H9 (cell line): ENCODE results near the gene WEE1. TPM values are rescaled to one million over a fixed set of nuclear protein-coding genes. Genes with fewer than 3 reads are reported as not detected.

Experiments used
- DNase-seq: peaks from one replicate; pipeline ENCODE4 v3.0.0-alpha.2; 2017
- H2AFZ ChIP-seq: one replicate; pipeline ENCODE4 v1.6.1; 2013; ENCODE audit warnings: mild to moderate bottlenecking, low read length, control low read depth, moderate library complexity
- H2AK5ac ChIP-seq: 2 replicates; pipeline ENCODE4 v1.6.1; 2013; ENCODE audit warnings: low read length, control low read depth, mixed read lengths; ENCODE audit not compliant: insufficient read length
- H2BK120ac ChIP-seq: one replicate; pipeline ENCODE4 v1.6.1; 2013; ENCODE audit warnings: low read depth, mild to moderate bottlenecking, low read length, control low read depth, inconsistent platforms; ENCODE audit not compliant: poor library complexity, severe bottlenecking
- H2BK12ac ChIP-seq: 2 replicates; pipeline ENCODE4 v1.6.1; 2013; ENCODE audit warnings: low read length, control low read depth, mixed read lengths, low read depth; ENCODE audit not compliant: insufficient read length
- H2BK15ac ChIP-seq: 2 replicates; pipeline ENCODE4 v1.6.1; 2013; ENCODE audit warnings: low read depth, low read length, control low read depth
- H2BK20ac ChIP-seq: one replicate; pipeline ENCODE4 v1.6.1; 2013; ENCODE audit warnings: low read depth, mild to moderate bottlenecking, low read length, control low read depth, inconsistent platforms; ENCODE audit not compliant: poor library complexity, severe bottlenecking
- H2BK5ac ChIP-seq: 2 replicates; pipeline ENCODE4 v1.6.1; 2013; ENCODE audit warnings: low read length, control low read depth, mixed read lengths; ENCODE audit not compliant: insufficient read length
- H3K14ac ChIP-seq: 2 replicates; pipeline ENCODE4 v1.6.1; 2013; ENCODE audit warnings: low read length, control low read depth; ENCODE audit not compliant: insufficient read depth
- H3K18ac ChIP-seq: 2 replicates; pipeline ENCODE4 v1.6.1; 2013; ENCODE audit warnings: low read depth, mild to moderate bottlenecking, mixed read lengths, low read length, control low read depth; ENCODE audit not compliant: insufficient read length
- H3K23ac ChIP-seq: 2 replicates; pipeline ENCODE4 v1.6.1; 2013; ENCODE audit warnings: low read length, control low read depth, mixed read lengths, low read depth; ENCODE audit not compliant: insufficient read length
- H3K23me2 ChIP-seq: 2 replicates; pipeline ENCODE4 v1.6.1; 2013; ENCODE audit warnings: low read depth, mild to moderate bottlenecking, mixed read lengths, low read length, control low read depth; ENCODE audit not compliant: insufficient read length, poor library complexity, severe bottlenecking
- H3K27ac ChIP-seq: 2 replicates; pipeline ENCODE4 v1.5.1; 2013; ENCODE audit warnings: low read length, control low read depth, mixed read lengths, low read depth; ENCODE audit not compliant: insufficient read length
- H3K27me3 ChIP-seq: 2 replicates; pipeline ENCODE4 v1.6.1; 2013; ENCODE audit warnings: low read length, control low read depth, inconsistent platforms; ENCODE audit not compliant: insufficient read depth
- H3K4ac ChIP-seq: 2 replicates; pipeline ENCODE4 v1.6.1; 2013; ENCODE audit warnings: low read depth, mild to moderate bottlenecking, control low read depth, inconsistent platforms, low read length, moderate library complexity
- H3K4me1 ChIP-seq: 2 replicates; pipeline ENCODE4 v1.6.1; 2013; ENCODE audit warnings: low read length, control low read depth, inconsistent platforms; ENCODE audit not compliant: insufficient read depth
- H3K4me2 ChIP-seq: 2 replicates; pipeline ENCODE4 v1.6.1; 2013; ENCODE audit warnings: low read length, control low read depth, mixed read lengths; ENCODE audit not compliant: insufficient read length, insufficient read depth
- H3K56ac ChIP-seq: 2 replicates; pipeline ENCODE4 v1.6.1; 2013; ENCODE audit warnings: low read depth, mild to moderate bottlenecking, mixed read lengths, low read length, control low read depth; ENCODE audit not compliant: insufficient read length
- H3K79me1 ChIP-seq: 2 replicates; pipeline ENCODE4 v1.6.1; 2013; ENCODE audit warnings: low read depth, mild to moderate bottlenecking, moderate library complexity, low read length, control low read depth, inconsistent platforms; ENCODE audit not compliant: insufficient read depth, poor library complexity, severe bottlenecking
- H3K79me2 ChIP-seq: 2 replicates; pipeline ENCODE4 v1.6.1; 2013; ENCODE audit warnings: low read length, control low read depth, inconsistent platforms; ENCODE audit not compliant: insufficient read depth
- H3K9ac ChIP-seq: 2 replicates; pipeline ENCODE4 v1.6.1; 2013; ENCODE audit warnings: low read length, control low read depth, mixed read lengths; ENCODE audit not compliant: insufficient read length; ENCODE audit errors: extremely low read depth
- H3K9me3 ChIP-seq: one replicate; pipeline ENCODE4 v1.6.1; 2013; ENCODE audit warnings: low read depth, low read length, inconsistent platforms; ENCODE audit not compliant: control insufficient read depth
- H3T11ph ChIP-seq: one replicate; pipeline ENCODE4 v1.6.1; 2013; ENCODE audit warnings: mild to moderate bottlenecking, low read length, control low read depth, inconsistent platforms
- H4K20me1 ChIP-seq: one replicate; pipeline ENCODE4 v1.6.1; 2013; ENCODE audit not compliant: control insufficient read depth, insufficient read length, insufficient read depth
- H4K5ac ChIP-seq: 2 replicates; pipeline ENCODE4 v1.6.1; 2013; ENCODE audit warnings: low read depth, mild to moderate bottlenecking, mixed read lengths, low read length, control low read depth; ENCODE audit not compliant: insufficient read length
- H4K8ac ChIP-seq: replicated peaks from 2 replicates; pipeline ENCODE4 v1.6.1; 2013; ENCODE audit warnings: low read length, control low read depth, mixed read lengths, low read depth; ENCODE audit not compliant: insufficient read length
- H4K91ac ChIP-seq: 2 replicates; pipeline ENCODE4 v1.6.1; 2013; ENCODE audit warnings: low read depth, mild to moderate bottlenecking, moderate library complexity, mixed read lengths, low read length, control low read depth; ENCODE audit not compliant: insufficient read length
- H3K27ac Mint-ChIP-seq, 3 experiments: 2 replicates in 2 of 3; 3 replicates in 1 of 3; pipeline ENCODE4 v1.8.0; 2020 to 2021; ENCODE audit warnings: mixed read lengths in 3 of 3, mild to moderate bottlenecking in 1 of 3, moderate library complexity in 1 of 3
- H3K27me3 Mint-ChIP-seq: 2 replicates; pipeline ENCODE4 v1.8.0; 2021; ENCODE audit warnings: low read depth, mild to moderate bottlenecking, moderate library complexity, mixed read lengths
- H3K36me3 Mint-ChIP-seq, 3 experiments: 2 replicates in 2 of 3; 3 replicates in 1 of 3; pipeline ENCODE4 v1.8.0; 2020 to 2021; ENCODE audit warnings: low read depth in 3 of 3, mixed read lengths in 3 of 3; ENCODE audit not compliant: insufficient read depth in 1 of 3
- H3K4me1 Mint-ChIP-seq, 2 experiments: 2 replicates each; pipeline ENCODE4 v1.8.0; 2020; ENCODE audit warnings: mixed read lengths in 2 of 2
- H3K4me3 Mint-ChIP-seq, 2 experiments: 2 replicates in 1 of 2; 3 replicates in 1 of 2; pipeline ENCODE4 v1.8.0; 2020 to 2021; ENCODE audit warnings: mild to moderate bottlenecking in 2 of 2, mixed read lengths in 2 of 2, moderate library complexity in 1 of 2
- H3K9me3 Mint-ChIP-seq, 2 experiments: 2 replicates in 1 of 2; 3 replicates in 1 of 2; pipeline ENCODE4 v1.8.0; 2020; ENCODE audit warnings: mild to moderate bottlenecking in 2 of 2, mixed read lengths in 2 of 2, moderate library complexity in 1 of 2
- WGBS: extraction: QIAGEN DNeasy Blood & Tissue Kit; methylation state at CpG from one replicate; pipeline ENCODE4 v1.1.7; 2013; ENCODE audit warnings: missing lambda C conversion rate, low lambda C conversion rate, mixed read lengths; ENCODE audit not compliant: insufficient read length; ENCODE audit errors: extremely low coverage; 5-methylcytosine and 5-hydroxymethylcytosine counted together
- total RNA-seq: library from RNA; stranded (reverse); gene quantifications from 2 replicates; pipeline ENCODE4 v1.2.1, GENCODE V29; 2021
- TF ChIP-seq, protein P1 (sequence below): fragments of 200-600 bp; sonication (generic); conservative IDR thresholded peaks from 3 replicates; pipeline ENCODE4 v1.8.0; 2021; ENCODE audit warnings: antibody characterized with exemption, mild to moderate bottlenecking

WEE1 gene
- total RNA-seq, 1 experiment from 2014 or later: 142 TPM

GRCh38 chr11:9524001-9524400 lies 49.5 kb upstream of the WEE1 start:
- TF ChIP-seq, protein P1, sequence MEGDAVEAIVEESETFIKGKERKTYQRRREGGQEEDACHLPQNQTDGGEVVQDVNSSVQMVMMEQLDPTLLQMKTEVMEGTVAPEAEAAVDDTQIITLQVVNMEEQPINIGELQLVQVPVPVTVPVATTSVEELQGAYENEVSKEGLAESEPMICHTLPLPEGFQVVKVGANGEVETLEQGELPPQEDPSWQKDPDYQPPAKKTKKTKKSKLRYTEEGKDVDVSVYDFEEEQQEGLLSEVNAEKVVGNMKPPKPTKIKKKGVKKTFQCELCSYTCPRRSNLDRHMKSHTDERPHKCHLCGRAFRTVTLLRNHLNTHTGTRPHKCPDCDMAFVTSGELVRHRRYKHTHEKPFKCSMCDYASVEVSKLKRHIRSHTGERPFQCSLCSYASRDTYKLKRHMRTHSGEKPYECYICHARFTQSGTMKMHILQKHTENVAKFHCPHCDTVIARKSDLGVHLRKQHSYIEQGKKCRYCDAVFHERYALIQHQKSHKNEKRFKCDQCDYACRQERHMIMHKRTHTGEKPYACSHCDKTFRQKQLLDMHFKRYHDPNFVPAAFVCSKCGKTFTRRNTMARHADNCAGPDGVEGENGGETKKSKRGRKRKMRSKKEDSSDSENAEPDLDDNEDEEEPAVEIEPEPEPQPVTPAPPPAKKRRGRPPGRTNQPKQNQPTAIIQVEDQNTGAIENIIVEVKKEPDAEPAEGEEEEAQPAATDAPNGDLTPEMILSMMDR: no peak
- Histone ChIP-seq H2AFZ (no peak overlapping the region), H3K4me1 (no peaks in the 10 kb centered on the region), H4K91ac (no peak overlapping the region), H3K27me3 (no peaks in the 10 kb centered on the region), H2AK5ac (no peak overlapping the region), H2BK12ac (no peak overlapping the region), H3K9me3 (no peaks in the 10 kb centered on the region), H3K23ac (no peak overlapping the region), H3K18ac (no peak overlapping the region), H2BK120ac (no peak overlapping the region), H3K27ac (no peak overlapping the region), H3K56ac (no peak overlapping the region), H4K8ac (no peak overlapping the region), H3T11ph (no peak overlapping the region), H3K23me2 (no peaks in the 10 kb centered on the region), H3K9ac (no peak overlapping the region), H3K14ac (no peak overlapping the region), H3K4me2 (no peak overlapping the region), H2BK20ac (no peak overlapping the region), H4K5ac (no peak overlapping the region), H2BK5ac (no peak overlapping the region), H4K20me1 (no peaks in the 10 kb centered on the region), H3K79me2 (no peaks in the 10 kb centered on the region), H3K79me1 (no peaks in the 10 kb centered on the region), H2BK15ac (no peak overlapping the region), H3K4ac (no peak overlapping the region)
- no peak for DNase-seq
- no peaks in the 10 kb centered on the region for H3K27me3 Mint-ChIP-seq
- WGBS: no CpG with 5 or more reads among the region's 2 CpGs
- H3K27ac Mint-ChIP-seq: peak overlapping the region in 1 of 3 experiments; percentile 84; a peak in 2 of 7 replicates
- H3K36me3 Mint-ChIP-seq: peaks cover 20 to 46% (median 44%) of the 10 kb centered on the region in 3 experiments; a peak in 6 of 7 replicates
- H3K4me3 Mint-ChIP-seq: no peak overlapping the region
- no peaks in the 10 kb centered on the region; a peak in 1 of 5 replicates for H3K9me3 Mint-ChIP-seq
- H3K4me1 Mint-ChIP-seq: peaks cover 12 to 24% of the 10 kb centered on the region in 2 experiments
